GM18873 (cell line): Measurements from ENCODE around the gene CPO.

Source experiments
- ATAC-seq: cut with Tn5 transposase; IDR thresholded peaks from one replicate; pipeline ENCODE4 v1.9.1; 2021; ENCODE audit warnings: mild to moderate bottlenecking, moderate library complexity, moderate number of reproducible peaks; ENCODE audit not compliant: unreplicated experiment, low FRiP score

The CPO gene

DNA sequence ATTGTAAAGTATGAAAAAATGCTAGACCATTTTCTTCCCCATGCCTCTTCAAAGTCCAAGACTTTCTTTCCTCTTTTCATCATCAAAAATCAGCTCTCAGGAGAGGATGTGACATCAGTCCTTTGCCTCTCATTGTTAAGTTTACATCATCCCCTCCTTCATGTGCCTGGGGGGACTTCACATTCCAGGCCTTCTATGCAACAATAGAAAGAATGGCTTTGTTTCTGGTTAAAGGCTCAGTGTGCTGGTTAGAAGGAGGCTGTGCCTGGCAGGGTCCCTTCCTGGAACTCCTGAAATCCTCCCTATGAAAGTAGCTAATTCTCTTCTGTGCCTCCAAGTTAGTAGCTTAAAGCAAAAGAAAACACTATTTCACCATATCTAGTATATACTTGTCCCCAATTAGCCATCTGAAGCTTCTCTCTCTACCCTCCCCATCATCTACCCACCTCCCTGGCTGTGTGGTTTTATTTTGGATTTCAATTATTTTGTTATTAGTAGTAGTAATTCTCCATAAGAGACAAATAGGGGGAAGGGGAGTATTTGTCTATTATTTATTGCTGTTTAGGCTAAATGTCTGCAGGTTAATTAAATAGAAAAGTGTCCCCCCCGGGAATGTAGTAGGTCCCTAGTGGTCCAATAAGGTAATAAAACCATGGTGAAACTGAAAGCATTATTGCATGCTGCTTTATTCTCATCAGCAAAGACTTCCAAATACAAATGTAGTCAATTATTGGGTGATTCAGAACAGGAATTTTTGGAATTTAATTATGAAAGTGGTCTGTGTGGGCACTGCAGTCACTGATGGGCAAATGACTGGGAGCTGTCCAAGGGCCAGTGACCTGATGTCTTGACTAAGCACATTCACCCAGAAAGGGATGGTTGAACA is 69.0 kb downstream of the CPO start:
- ATAC-seq: no peak

DNA sequence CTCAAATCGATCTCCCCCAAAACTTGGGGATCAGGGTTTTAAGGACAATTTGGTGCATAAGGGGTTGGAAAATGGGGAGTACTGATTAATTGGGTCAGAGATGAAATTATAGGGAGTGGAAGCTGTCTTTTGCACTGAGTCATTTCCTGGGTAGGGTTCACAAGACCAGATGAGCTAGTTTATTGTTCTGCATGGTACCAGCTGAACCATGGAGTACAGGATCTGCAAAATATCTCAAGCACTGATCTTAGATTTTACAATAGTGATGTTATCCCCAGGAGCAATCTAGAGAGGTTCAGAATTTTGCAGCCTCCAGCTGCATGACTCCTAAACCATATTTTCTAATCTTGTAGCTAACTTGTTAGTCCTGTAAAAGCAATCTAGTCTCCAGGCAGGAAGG is 73.1 kb downstream of the CPO start:
- no peak for ATAC-seq

DNA sequence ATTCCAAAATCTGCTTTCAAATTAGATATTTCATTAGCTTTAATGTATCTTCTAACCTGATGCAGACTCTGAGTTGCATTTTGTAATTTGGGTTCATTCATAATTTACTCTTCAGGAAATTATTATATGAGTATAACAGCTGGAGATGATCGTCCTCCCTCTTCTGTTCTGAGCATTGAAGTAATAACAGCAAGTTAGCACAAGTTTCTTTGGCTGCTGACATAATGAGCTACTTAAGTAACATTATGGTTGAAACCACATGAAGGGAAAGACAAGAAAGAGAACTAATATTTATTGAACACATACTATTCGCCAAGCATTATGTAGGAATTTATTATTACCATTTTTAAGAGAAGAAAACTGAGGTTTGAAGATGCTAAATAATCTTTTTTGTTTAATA is 75.1 kb downstream of the CPO start:
- no peak for ATAC-seq

GRCh38 chr2:207015901-207016300 is 76.6 kb downstream of the CPO start:
- ATAC-seq: no peak
